ENCODE data around the gene ZNF483.
"Not testable (repeated sequence)": the region's sequence is repeated elsewhere in the genome, so short reads cannot be mapped to it uniquely, and the experiment has no call there.

The ZNF483 gene

DNA sequence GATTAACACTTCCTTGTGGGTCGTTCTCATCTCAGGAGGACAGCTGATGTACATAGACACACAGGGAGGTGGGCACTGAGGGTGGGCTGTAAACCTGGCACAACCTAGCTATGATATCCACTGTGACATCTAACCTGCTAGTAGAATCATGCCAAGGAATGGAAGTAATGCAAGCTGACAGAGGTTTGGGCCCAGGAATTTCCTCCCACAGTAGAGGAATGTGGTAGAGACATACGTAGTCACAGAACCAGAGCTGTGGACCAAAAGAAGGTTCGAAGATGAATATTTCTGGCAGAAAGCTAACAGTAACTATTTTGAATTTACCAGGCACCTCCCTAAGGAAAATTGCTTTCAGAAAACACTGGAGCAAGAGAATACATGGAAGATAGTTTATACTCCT lies 90.9 kb downstream of the ZNF483 start:
- no peaks in the 10 kb centered on the region for H3K27me3 ChIP-seq (ENCODE audit: control insufficient read depth, insufficient read depth, low read length)
- no peak overlapping the region for H3K4me3 ChIP-seq (ENCODE audit: low read depth, low read length)
- no peak overlapping the region for H3K9ac ChIP-seq (ENCODE audit: low read length)
- no peaks in the 10 kb centered on the region for H3K36me3 ChIP-seq (ENCODE audit: control insufficient read depth, insufficient read depth, low read length)
- no peaks in the 10 kb centered on the region for H3K9me3 ChIP-seq (ENCODE audit: control insufficient read depth, insufficient read depth, low read depth, low read length)
- no peaks in the 10 kb centered on the region for H3K4me1 ChIP-seq (ENCODE audit: control insufficient read depth, insufficient read depth, low read length)
- no peak overlapping the region for H3K27ac ChIP-seq (ENCODE audit: low read depth, low read length)

DNA sequence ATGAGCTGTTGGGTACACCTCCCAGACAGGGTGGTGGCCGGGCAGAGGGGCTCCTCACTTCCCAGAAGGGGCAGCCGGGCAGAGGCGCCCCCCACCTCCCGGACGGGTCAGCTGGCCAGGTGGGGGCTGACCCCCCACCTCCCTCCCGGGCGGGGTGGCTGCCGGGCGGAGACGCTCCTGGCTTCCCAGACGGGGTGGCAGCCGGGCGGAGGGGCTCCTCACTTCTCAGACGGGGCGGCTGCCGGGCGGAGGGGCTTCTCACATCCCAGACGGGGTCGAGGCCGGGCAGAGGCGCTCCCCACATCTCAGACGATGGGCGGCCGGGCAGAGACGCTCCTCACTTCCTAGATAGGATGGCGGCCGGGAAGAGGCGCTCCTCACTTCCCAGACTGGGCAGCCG lies 92.4 kb downstream of the ZNF483 start:
- not testable (repeated sequence) for H3K27me3 ChIP-seq (ENCODE audit: control insufficient read depth, insufficient read depth, low read length); H3K4me1 ChIP-seq (ENCODE audit: control insufficient read depth, insufficient read depth, low read length); H3K36me3 ChIP-seq (ENCODE audit: control insufficient read depth, insufficient read depth, low read length); H3K9ac ChIP-seq (ENCODE audit: low read length); H3K27ac ChIP-seq (ENCODE audit: low read depth, low read length); H3K9me3 ChIP-seq (ENCODE audit: control insufficient read depth, insufficient read depth, low read depth, low read length); H3K4me3 ChIP-seq (ENCODE audit: low read depth, low read length)

DNA sequence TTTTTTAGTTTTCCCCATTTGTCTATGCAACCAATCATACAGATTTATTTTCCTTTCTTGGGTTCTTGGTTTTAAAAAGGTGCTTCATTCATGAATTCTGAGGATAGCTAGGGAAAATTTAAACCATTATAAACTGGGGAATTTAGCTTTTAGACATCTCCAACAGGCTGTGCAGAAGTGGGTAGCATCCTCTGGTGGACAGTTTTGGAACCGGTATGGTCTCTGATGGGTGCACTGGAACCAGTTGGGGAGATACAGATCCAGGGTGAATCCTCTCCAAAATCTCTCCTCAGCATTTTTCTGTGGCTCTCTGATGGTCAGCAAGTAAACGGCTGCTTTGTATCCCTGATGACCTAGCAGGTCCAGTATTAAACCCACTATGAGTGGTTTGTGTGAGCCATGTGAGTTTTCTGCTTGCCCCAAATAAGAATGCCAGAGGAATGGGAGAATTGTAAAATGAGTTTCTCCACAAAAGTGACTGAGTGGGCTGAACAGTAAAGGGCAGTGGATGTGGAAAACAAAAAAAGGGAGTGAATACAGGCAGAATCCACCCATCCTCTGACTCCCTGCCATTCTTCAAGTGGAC lies 97.0 kb downstream of the ZNF483 start:
- no peak overlapping the region for H3K27ac ChIP-seq (ENCODE audit: low read depth, low read length)

DNA sequence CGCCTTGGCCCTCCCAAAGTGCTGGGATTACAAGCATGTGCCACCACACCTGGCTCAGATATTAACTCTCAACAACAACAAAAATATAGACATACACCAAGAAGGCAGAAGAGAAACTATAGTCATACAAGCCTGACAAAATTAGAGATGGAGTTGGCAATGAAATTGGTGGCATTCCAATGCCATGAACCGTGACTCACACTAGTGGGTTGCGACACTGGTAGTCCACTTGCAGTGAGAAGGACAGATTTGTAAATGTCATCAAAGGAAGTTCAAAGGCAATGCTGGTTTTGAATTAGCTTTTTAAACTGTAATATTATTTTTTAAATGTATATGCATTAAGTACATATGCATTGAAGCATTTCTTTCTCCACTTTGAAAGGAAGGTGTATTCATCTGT lies 97.6 kb downstream of the ZNF483 start:
- no peak overlapping the region for H3K9ac ChIP-seq (ENCODE audit: low read length)
- no peaks in the 10 kb centered on the region for H3K27me3 ChIP-seq (ENCODE audit: control insufficient read depth, insufficient read depth, low read length)
- no peak overlapping the region for H3K4me3 ChIP-seq (ENCODE audit: low read depth, low read length)
- H3K27ac ChIP-seq (ENCODE audit: low read depth, low read length), result no peak overlapping the region
- H3K4me1 ChIP-seq (ENCODE audit: control insufficient read depth, insufficient read depth, low read length), result peaks cover 11% of the 10 kb centered on the region; the same call in 1 of the 2 replicates
- no peaks in the 10 kb centered on the region for H3K36me3 ChIP-seq (ENCODE audit: control insufficient read depth, insufficient read depth, low read length)
- H3K9me3 ChIP-seq (ENCODE audit: control insufficient read depth, insufficient read depth, low read depth, low read length), result no peaks in the 10 kb centered on the region

More for the DNA sequence above, 97.0 kb downstream of the ZNF483 start:
- no peaks in the 10 kb centered on the region for H3K36me3 ChIP-seq (ENCODE audit: control insufficient read depth, insufficient read depth, low read length)
- no peak overlapping the region for H3K4me3 ChIP-seq (ENCODE audit: low read depth, low read length)
- 0 out of 2 replicates have a peak, but pooled peaks cover 5% of the 10 kb centered on the region for H3K4me1 ChIP-seq (ENCODE audit: control insufficient read depth, insufficient read depth, low read length)
- H3K27me3 ChIP-seq (ENCODE audit: control insufficient read depth, insufficient read depth, low read length), result no peaks in the 10 kb centered on the region
- no peak overlapping the region for H3K9ac ChIP-seq (ENCODE audit: low read length)
- no peaks in the 10 kb centered on the region for H3K9me3 ChIP-seq (ENCODE audit: control insufficient read depth, insufficient read depth, low read depth, low read length)

Data from HUES6 (cell line).